ENCODE measurements around the gene SLC39A6. TPM values are rescaled to one million over a fixed set of nuclear protein-coding genes. Genes with fewer than 3 reads are reported as not detected.
A peak's percentile ranks its signal among the peaks of the same experiment; 100 is the strongest.
"Not testable (repeated sequence)": the region's sequence is repeated elsewhere in the genome, so short reads cannot be mapped to it uniquely, and the experiment has no call there.

SLC39A6 gene
- 10 to 100 TPM; 19.3 to 29.4 TPM for total RNA-seq

GRCh38 chr18:36129300-36130038 lies at the start of gene SLC39A6, which contains the start of gene ELP2:
Gene SLC39A6 (minus strand): TSS chr18:36129340. CDS start chr18:36127007, 2,333 bp downstream.
Gene ELP2 (plus strand): TSS chr18:36129899. CDS start chr18:36129934, 35 bp downstream.
- Mint-ChIP-seq H3K4me1 (peaks cover 58% of the 10 kb centered on the region), H3K4me3 (peak within 1 kb of the TSS; percentile 95)
- ATAC-seq, result peak; percentile 90

GRCh38 chr18:36177913-36178312 lies 48.8 kb upstream of the SLC39A6 start:
- CTCF ChIA-PET, result no interaction called here
- H3K36me3 Mint-ChIP-seq, result peaks cover 16% of the 10 kb centered on the region

More at GRCh38 chr18:36129300-36130038, at the start of gene SLC39A6, which contains the start of gene ELP2:
- CTCF ChIA-PET, result interaction anchor here (0.8 to 2.9 kb wide), 5 partner anchors 10 to 155 kb away, joined by 3 to 9 read pairs (median 5); no protein-coding TSS in a partner anchor
- DNase-seq, result peak; percentile 96
- H3K27ac Mint-ChIP-seq, result peak within 1 kb of the TSS; percentile 94
- peaks cover 28% of the 10 kb centered on the region for H3K36me3 Mint-ChIP-seq
- H3K27me3 Mint-ChIP-seq, result no peaks in the 10 kb centered on the region
- H3K9me3 Mint-ChIP-seq (ENCODE audit: low read depth), result no peaks in the 10 kb centered on the region

GRCh38 chr18:36176711-36177110 lies 47.6 kb upstream of the SLC39A6 start:
- ATAC-seq (no peak), DNase-seq (no peak)
- no peak overlapping the region for H3K4me3 Mint-ChIP-seq
- no peaks in the 10 kb centered on the region for H3K9me3 Mint-ChIP-seq (ENCODE audit: low read depth)
- CTCF ChIA-PET, result no interaction called here
- H3K36me3 Mint-ChIP-seq, result peaks cover 20% of the 10 kb centered on the region
- H3K27me3 Mint-ChIP-seq, result no peaks in the 10 kb centered on the region
- peaks cover 14% of the 10 kb centered on the region for H3K4me1 Mint-ChIP-seq
- H3K27ac Mint-ChIP-seq, result no peak overlapping the region

More at GRCh38 chr18:36177913-36178312, 48.8 kb upstream of the SLC39A6 start:
- DNase-seq (no peak), ATAC-seq (no peak)
- H3K4me3 Mint-ChIP-seq, result no peak overlapping the region
- H3K27ac Mint-ChIP-seq, result no peak overlapping the region
- no peaks in the 10 kb centered on the region for H3K27me3 Mint-ChIP-seq
- no peaks in the 10 kb centered on the region for H3K9me3 Mint-ChIP-seq (ENCODE audit: low read depth)
- peaks cover 14% of the 10 kb centered on the region for H3K4me1 Mint-ChIP-seq

- no peaks in the 10 kb centered on the region for H3K9me3 Mint-ChIP-seq (ENCODE audit: low read depth)
- H3K4me1 Mint-ChIP-seq, result peaks cover 14% of the 10 kb centered on the region
- CTCF ChIA-PET, result no interaction called here
- H3K27ac Mint-ChIP-seq, result no peak overlapping the region
- H3K4me3 Mint-ChIP-seq, result no peak overlapping the region
- H3K36me3 Mint-ChIP-seq, result peaks cover 22% of the 10 kb centered on the region
- DNase-seq, result no peak
- ATAC-seq, result no peak
- H3K27me3 Mint-ChIP-seq, result no peaks in the 10 kb centered on the region
Observed at GRCh38 chr18:36176177-36176584, 47.0 kb upstream of the SLC39A6 start.

- peaks cover 14% of the 10 kb centered on the region for H3K4me1 Mint-ChIP-seq
- H3K9me3 Mint-ChIP-seq (ENCODE audit: low read depth), result no peaks in the 10 kb centered on the region
- ATAC-seq (no peak), DNase-seq (no peak)
- peaks cover 25% of the 10 kb centered on the region for H3K36me3 Mint-ChIP-seq
- no peaks in the 10 kb centered on the region for H3K27me3 Mint-ChIP-seq
- H3K27ac Mint-ChIP-seq, result peak overlapping the region; percentile 6
- H3K4me3 Mint-ChIP-seq, result no peak overlapping the region
- CTCF ChIA-PET, result no interaction called here
Observed at GRCh38 chr18:36175481-36175880, 46.3 kb upstream of the SLC39A6 start.

- Mint-ChIP-seq H3K27ac (no peak overlapping the region), H3K4me1 (no peaks in the 10 kb centered on the region), H3K9me3 (ENCODE audit: low read depth) (no peaks in the 10 kb centered on the region), H3K4me3 (no peak overlapping the region), H3K27me3 (no peaks in the 10 kb centered on the region), H3K36me3 (peaks cover 41% of the 10 kb centered on the region)
- DNase-seq, result no peak
- CTCF ChIA-PET, result no interaction called here
- ATAC-seq, result no peak
Observed at GRCh38 chr18:36169938-36170337, 40.8 kb upstream of the SLC39A6 start.

- DNase-seq; H3K27me3 Mint-ChIP-seq; CTCF ChIA-PET; H3K27ac Mint-ChIP-seq; ATAC-seq; H3K4me1 Mint-ChIP-seq; H3K4me3 Mint-ChIP-seq; H3K9me3 Mint-ChIP-seq (ENCODE audit: low read depth): not testable (repeated sequence)
- peaks cover 48% of the 10 kb centered on the region for H3K36me3 Mint-ChIP-seq
Observed at GRCh38 chr18:36168296-36168695, 39.2 kb upstream of the SLC39A6 start.

GRCh38 chr18:36167692-36168218 lies 38.6 kb upstream of the SLC39A6 start:
- no peaks in the 10 kb centered on the region for H3K27me3 Mint-ChIP-seq
- H3K27ac Mint-ChIP-seq, result no peak overlapping the region
- no peaks in the 10 kb centered on the region for H3K9me3 Mint-ChIP-seq (ENCODE audit: low read depth)
- ATAC-seq (no peak), DNase-seq (no peak)
- H3K4me1 Mint-ChIP-seq, result no peaks in the 10 kb centered on the region
- no peak overlapping the region for H3K4me3 Mint-ChIP-seq
- CTCF ChIA-PET, result no interaction called here
- peaks cover 53% of the 10 kb centered on the region for H3K36me3 Mint-ChIP-seq

- no peaks in the 10 kb centered on the region for H3K27me3 Mint-ChIP-seq
- DNase-seq (no peak), ATAC-seq (no peak)
- peaks cover 9% of the 10 kb centered on the region for H3K4me1 Mint-ChIP-seq
- peaks cover 65% of the 10 kb centered on the region for H3K36me3 Mint-ChIP-seq
- H3K9me3 Mint-ChIP-seq (ENCODE audit: low read depth), result no peaks in the 10 kb centered on the region
- no peak overlapping the region for H3K4me3 Mint-ChIP-seq
- CTCF ChIA-PET, result no interaction called here
- H3K27ac Mint-ChIP-seq, result no peak overlapping the region
Observed at GRCh38 chr18:36162981-36163380, 33.8 kb upstream of the SLC39A6 start.

- Mint-ChIP-seq H3K27ac (peak overlapping the region; percentile 42), H3K27me3 (no peaks in the 10 kb centered on the region), H3K9me3 (ENCODE audit: low read depth) (no peaks in the 10 kb centered on the region), H3K4me1 (peaks cover 9% of the 10 kb centered on the region), H3K36me3 (peaks cover 67% of the 10 kb centered on the region), H3K4me3 (no peak overlapping the region)
- DNase-seq, result no peak
- no peak for ATAC-seq
- CTCF ChIA-PET, result no interaction called here
Observed at GRCh38 chr18:36160959-36161371, 31.8 kb upstream of the SLC39A6 start.

- Mint-ChIP-seq H3K27me3 (no peaks in the 10 kb centered on the region), H3K4me3 (no peak overlapping the region), H3K9me3 (ENCODE audit: low read depth) (no peaks in the 10 kb centered on the region), H3K36me3 (peaks cover 61% of the 10 kb centered on the region), H3K4me1 (peaks cover 9% of the 10 kb centered on the region), H3K27ac (no peak overlapping the region)
- ATAC-seq, result no peak
- no peak for DNase-seq
- CTCF ChIA-PET, result interaction anchor here (0.9 kb wide), 1 partner anchor 9 kb away, joined by 3 read pairs; no protein-coding TSS in a partner anchor
Observed at GRCh38 chr18:36158266-36158867, 29.2 kb upstream of the SLC39A6 start.

GRCh38 chr18:36157441-36157840 lies 28.3 kb upstream of the SLC39A6 start:
- no peak overlapping the region for H3K4me3 Mint-ChIP-seq
- no peak overlapping the region for H3K27ac Mint-ChIP-seq
- H3K4me1 Mint-ChIP-seq, result peaks cover 9% of the 10 kb centered on the region
- DNase-seq, result no peak
- H3K36me3 Mint-ChIP-seq, result peaks cover 55% of the 10 kb centered on the region
- CTCF ChIA-PET, result no interaction called here
- H3K27me3 Mint-ChIP-seq, result no peaks in the 10 kb centered on the region
- H3K9me3 Mint-ChIP-seq (ENCODE audit: low read depth), result no peaks in the 10 kb centered on the region
- ATAC-seq, result no peak

- no peak for DNase-seq
Observed at GRCh38 chr18:36155851-36156757, 27.0 kb upstream of the SLC39A6 start.

More at GRCh38 chr18:36155851-36156757, 27.0 kb upstream of the SLC39A6 start:
- no peak overlapping the region for H3K4me3 Mint-ChIP-seq
- CTCF ChIA-PET, result interaction anchor here (1.4 kb wide), 1 partner anchor 17 kb away, joined by 3 read pairs; no protein-coding TSS in a partner anchor
- H3K9me3 Mint-ChIP-seq (ENCODE audit: low read depth), result no peaks in the 10 kb centered on the region
- no peak overlapping the region for H3K27ac Mint-ChIP-seq
- peaks cover 8% of the 10 kb centered on the region for H3K4me1 Mint-ChIP-seq
- no peaks in the 10 kb centered on the region for H3K27me3 Mint-ChIP-seq
- H3K36me3 Mint-ChIP-seq, result peaks cover 48% of the 10 kb centered on the region
- ATAC-seq, result no peak

Data from activated CD8-positive, alpha-beta memory T cell treated with anti-CD3 and anti-CD28 coated beads, Interleukin-2, amount 10 ng/mL, durations not matched to agents 7 days and 5 days (primary cell).